GM19035 (cell line): Measurements from ENCODE around the gene NPR1.
"Not testable (repeated sequence)": the region's sequence is repeated elsewhere in the genome, so short reads cannot be mapped to it uniquely, and the experiment has no call there.

Experiments used
- ATAC-seq: cut with Tn5 transposase; IDR thresholded peaks from one replicate; pipeline ENCODE4 v1.9.1; 2021; ENCODE audit not compliant: unreplicated experiment

NPR1 gene

GRCh38 chr1:153678519-153679336 lies at the start of gene NPR1:
NPR1 (plus strand) TSS chr1:153678688; CDS start chr1:153679109, 421 bp downstream.
- no peak for ATAC-seq

- no peak for ATAC-seq
Observed at GRCh38 chr1:153629343-153629665, 49.2 kb upstream of the NPR1 start.

- ATAC-seq, result no peak
Observed at GRCh38 chr1:153629971-153630370, 48.5 kb upstream of the NPR1 start.

- no peak for ATAC-seq
Observed at GRCh38 chr1:153630384-153630783, 48.1 kb upstream of the NPR1 start.

- ATAC-seq, result no peak
Observed at GRCh38 chr1:153631047-153632022, 47.2 kb upstream of the NPR1 start.

GRCh38 chr1:153633161-153633753 lies 45.2 kb upstream of the NPR1 start:
- no peak for ATAC-seq

GRCh38 chr1:153633754-153634665 lies 44.5 kb upstream of the NPR1 start, which contains the start of gene CHTOP:
CHTOP (plus strand) TSS chr1:153634066; CDS start chr1:153636589, 2,523 bp downstream.
- peak; percentile 93 for ATAC-seq

GRCh38 chr1:153635872-153636271 lies 42.6 kb upstream of the NPR1 start:
- no peak for ATAC-seq

GRCh38 chr1:153636312-153636711 lies 42.2 kb upstream of the NPR1 start:
- no peak for ATAC-seq

- ATAC-seq, result no peak
Observed at GRCh38 chr1:153638261-153638660, 40.2 kb upstream of the NPR1 start.

- ATAC-seq, result no peak
Observed at GRCh38 chr1:153639280-153639679, 39.2 kb upstream of the NPR1 start.

- not testable (repeated sequence) for ATAC-seq
Observed at GRCh38 chr1:153640213-153640612, 38.3 kb upstream of the NPR1 start.

- ATAC-seq, result no peak
Observed at GRCh38 chr1:153640861-153641260, 37.6 kb upstream of the NPR1 start.

GRCh38 chr1:153642161-153642560 lies 36.3 kb upstream of the NPR1 start:
- no peak for ATAC-seq

- no peak for ATAC-seq
Observed at GRCh38 chr1:153643100-153643499, 35.4 kb upstream of the NPR1 start.

- ATAC-seq, result no peak
Observed at GRCh38 chr1:153643816-153644215, 34.7 kb upstream of the NPR1 start.

- ATAC-seq, result no peak
Observed at GRCh38 chr1:153646672-153647345, 31.7 kb upstream of the NPR1 start.

- ATAC-seq, result no peak
Observed at GRCh38 chr1:153647346-153647714, 31.2 kb upstream of the NPR1 start.

- ATAC-seq, result no peak
Observed at GRCh38 chr1:153648000-153648643, 30.4 kb upstream of the NPR1 start.
